Activated T-cell treated with anti-CD3 and anti-CD28 coated beads, Interleukin-2, amount 50 U/mL, for 24 hours (primary cell): ENCODE results near the gene CDC40.

Experiments used
- DNase-seq: peaks from one replicate; pipeline ENCODE4 v3.0.0-alpha.2; 2020
- H3K27ac Mint-ChIP-seq: 2 replicates; pipeline ENCODE4 v1.8.0; 2020; ENCODE audit warnings: mild to moderate bottlenecking, mixed read lengths
- H3K27me3 Mint-ChIP-seq: 2 replicates; pipeline ENCODE4 v1.8.0; 2020; ENCODE audit warnings: mixed read lengths
- H3K36me3 Mint-ChIP-seq: 2 replicates; pipeline ENCODE4 v1.8.0; 2020; ENCODE audit warnings: low read depth, mixed read lengths
- H3K4me1 Mint-ChIP-seq: 2 replicates; pipeline ENCODE4 v1.8.0; 2020; ENCODE audit warnings: low read depth, mixed read lengths
- H3K4me3 Mint-ChIP-seq: 2 replicates; pipeline ENCODE4 v1.8.0; 2020; ENCODE audit warnings: mild to moderate bottlenecking, moderate library complexity, mixed read lengths
- H3K9me3 Mint-ChIP-seq: 2 replicates; pipeline ENCODE4 v1.8.0; 2020; ENCODE audit warnings: mixed read lengths

Gene CDC40

DNA sequence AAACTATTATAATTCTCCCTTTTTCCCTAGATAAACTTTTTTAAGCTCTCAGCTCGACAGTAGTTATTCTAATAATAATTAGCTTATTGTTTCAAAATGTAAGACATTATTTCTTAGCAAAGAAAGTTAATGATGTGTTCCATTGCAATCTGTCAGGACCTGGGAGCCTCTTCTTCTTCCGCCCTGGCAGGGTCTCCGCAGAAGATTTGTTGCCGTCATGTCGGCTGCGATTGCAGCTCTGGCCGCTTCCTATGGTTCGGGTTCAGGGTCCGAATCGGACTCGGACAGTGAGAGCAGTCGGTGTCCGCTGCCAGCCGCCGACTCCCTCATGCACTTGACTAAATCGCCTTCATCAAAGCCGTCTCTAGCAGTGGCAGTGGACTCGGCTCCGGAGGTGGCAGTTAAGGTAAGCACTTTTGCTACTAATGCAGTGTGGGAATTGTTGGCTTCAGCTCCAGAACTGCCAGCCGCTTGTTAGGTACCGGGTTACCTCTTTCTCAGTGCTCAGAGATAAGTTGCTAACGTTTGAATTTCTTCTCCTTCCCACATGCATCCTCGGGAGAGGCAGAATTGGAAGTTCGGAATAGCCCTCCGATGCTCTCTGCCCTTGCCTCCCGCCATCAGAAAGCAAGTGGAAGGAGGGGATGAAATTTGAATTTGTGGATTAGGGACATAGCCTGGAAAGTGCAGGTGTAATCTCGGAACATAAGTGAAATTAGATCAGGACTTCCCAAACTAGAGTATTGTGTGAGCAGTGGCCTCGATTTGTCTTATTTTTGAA lies at the start of gene CDC40:
Gene CDC40 (plus strand): TSS at position 200 of the 781 bp plus-strand sequence. CDS start 18 bp downstream, at position 218.
- Mint-ChIP-seq H3K27ac (no peak within 1 kb of the TSS), H3K4me1 (peaks cover 12% of the 10 kb centered on the region), H3K27me3 (peaks cover 5% of the 10 kb centered on the region), H3K9me3 (no peaks in the 10 kb centered on the region), H3K36me3 (peaks cover 5% of the 10 kb centered on the region), H3K4me3 (no peak within 1 kb of the TSS)
- DNase-seq: peak; percentile 77

DNA sequence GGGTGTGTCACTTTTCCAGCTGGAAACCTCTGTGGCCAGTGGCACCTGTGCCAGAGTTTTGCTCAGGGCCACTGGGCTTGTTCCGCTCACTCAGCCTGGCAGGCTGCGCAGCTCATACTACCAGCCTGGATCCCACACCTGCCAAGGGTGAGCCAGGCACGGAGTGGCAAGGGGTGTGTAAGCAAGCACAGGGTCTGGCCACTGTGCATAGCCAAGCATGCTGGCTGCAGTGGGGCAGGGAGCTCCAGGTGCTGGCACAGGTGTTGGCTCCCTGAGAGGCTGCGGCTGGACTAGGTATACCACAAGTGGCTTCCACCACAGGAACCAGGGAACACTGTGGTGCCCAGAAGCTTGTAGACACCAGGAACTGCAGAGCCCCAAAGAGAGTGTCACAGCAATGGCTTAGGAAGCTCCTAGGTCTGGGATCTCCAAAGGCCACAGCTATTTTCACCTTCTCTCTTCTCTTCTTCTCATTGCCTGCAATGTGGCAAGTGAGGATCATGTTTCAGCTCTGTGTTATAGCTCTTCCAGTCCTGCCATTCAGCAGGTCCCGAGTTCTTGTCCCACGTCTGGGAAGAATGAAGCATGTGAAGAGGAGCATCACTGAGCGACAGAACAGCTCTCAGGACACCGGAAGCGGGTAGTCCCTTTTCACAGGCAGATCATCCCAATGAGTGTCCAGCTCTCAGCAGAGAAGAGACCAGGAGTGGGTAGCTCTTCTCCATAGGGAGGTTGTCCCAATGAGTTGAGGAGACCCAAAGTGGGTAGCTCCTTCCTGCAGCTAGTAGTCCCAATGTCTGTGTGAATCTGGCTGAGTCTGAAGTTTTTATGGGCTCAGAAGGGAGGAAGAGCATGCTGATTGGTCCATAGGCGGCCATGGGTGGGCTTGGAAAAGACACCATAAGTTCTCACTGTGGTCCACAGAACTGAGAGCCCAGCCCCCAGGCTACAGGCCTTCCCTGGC lies 42.0 kb upstream of the CDC40 start:
- no peak for DNase-seq
- Mint-ChIP-seq H3K4me3 (no peak overlapping the region), H3K27ac (no peak overlapping the region), H3K4me1 (no peaks in the 10 kb centered on the region), H3K9me3 (no peaks in the 10 kb centered on the region), H3K27me3 (peaks cover 30% of the 10 kb centered on the region), H3K36me3 (no peaks in the 10 kb centered on the region)

- H3K4me1 Mint-ChIP-seq: no peaks in the 10 kb centered on the region
- no peak overlapping the region for H3K4me3 Mint-ChIP-seq
- peaks cover 31% of the 10 kb centered on the region for H3K27me3 Mint-ChIP-seq
- no peak for DNase-seq
- H3K27ac Mint-ChIP-seq: no peak overlapping the region
- H3K9me3 Mint-ChIP-seq: no peaks in the 10 kb centered on the region
- no peaks in the 10 kb centered on the region for H3K36me3 Mint-ChIP-seq
Observed at GRCh38 chr6:110139052-110139451, 41.2 kb upstream of the CDC40 start.

GRCh38 chr6:110140650-110141049 lies 39.6 kb upstream of the CDC40 start:
- no peak overlapping the region for H3K27ac Mint-ChIP-seq
- H3K36me3 Mint-ChIP-seq: no peaks in the 10 kb centered on the region
- H3K4me1 Mint-ChIP-seq: no peaks in the 10 kb centered on the region
- no peaks in the 10 kb centered on the region for H3K9me3 Mint-ChIP-seq
- DNase-seq: no peak
- H3K4me3 Mint-ChIP-seq: no peak overlapping the region
- H3K27me3 Mint-ChIP-seq: peaks cover 35% of the 10 kb centered on the region

GRCh38 chr6:110147870-110148269 lies 32.4 kb upstream of the CDC40 start:
- no peaks in the 10 kb centered on the region for H3K4me1 Mint-ChIP-seq
- no peak for DNase-seq
- no peak overlapping the region for H3K4me3 Mint-ChIP-seq
- no peaks in the 10 kb centered on the region for H3K9me3 Mint-ChIP-seq
- H3K27ac Mint-ChIP-seq: no peak overlapping the region
- no peaks in the 10 kb centered on the region for H3K36me3 Mint-ChIP-seq
- peaks cover 10% of the 10 kb centered on the region for H3K27me3 Mint-ChIP-seq

DNA sequence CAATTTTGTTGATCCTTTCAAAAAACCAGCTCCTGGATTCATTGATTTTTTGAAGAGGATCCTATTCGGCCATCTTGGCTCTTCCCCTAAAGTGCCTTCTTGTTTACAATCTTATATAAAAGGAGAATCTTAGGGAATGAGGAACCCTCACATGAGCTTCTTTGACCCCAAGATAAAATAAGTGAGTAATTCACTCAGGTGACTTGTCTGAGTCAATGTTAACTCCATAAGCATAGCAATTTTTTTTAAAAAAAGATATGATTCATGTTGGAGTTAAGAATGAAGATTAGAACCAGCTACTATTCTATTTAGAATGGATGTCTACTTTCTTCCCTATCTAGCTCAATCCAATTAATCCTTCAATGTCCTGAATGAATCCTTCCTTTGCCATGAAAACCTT lies 21.7 kb upstream of the CDC40 start:
- Mint-ChIP-seq H3K27me3 (peaks cover 37% of the 10 kb centered on the region), H3K36me3 (no peaks in the 10 kb centered on the region), H3K4me3 (no peak overlapping the region), H3K4me1 (no peaks in the 10 kb centered on the region), H3K9me3 (no peaks in the 10 kb centered on the region), H3K27ac (no peak overlapping the region)
- no peak for DNase-seq

DNA sequence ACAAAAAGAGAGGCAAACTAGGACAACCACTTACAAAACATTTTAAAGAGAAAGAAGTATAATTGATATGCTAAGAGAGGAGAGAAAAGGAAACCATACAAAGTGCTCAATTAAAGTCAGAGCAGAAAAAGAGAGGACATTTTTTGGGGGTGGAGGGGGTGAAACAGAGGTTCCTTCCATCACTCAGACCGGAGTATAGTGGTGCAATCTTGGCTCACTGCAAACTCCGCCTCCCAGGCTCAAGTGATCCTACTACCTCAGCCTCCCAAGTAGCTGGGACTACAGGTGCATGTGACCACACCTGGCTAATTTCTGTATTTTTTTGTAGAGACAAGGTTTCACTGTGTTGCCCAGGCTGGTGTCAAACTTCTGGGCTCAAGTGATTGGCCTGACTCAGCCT lies 10.1 kb upstream of the CDC40 start:
- no peaks in the 10 kb centered on the region for H3K9me3 Mint-ChIP-seq
- no peak for DNase-seq
- H3K4me3 Mint-ChIP-seq: no peak overlapping the region
- no peaks in the 10 kb centered on the region for H3K36me3 Mint-ChIP-seq
- H3K4me1 Mint-ChIP-seq: no peaks in the 10 kb centered on the region
- H3K27ac Mint-ChIP-seq: no peak overlapping the region
- peaks cover 18% of the 10 kb centered on the region for H3K27me3 Mint-ChIP-seq

DNA sequence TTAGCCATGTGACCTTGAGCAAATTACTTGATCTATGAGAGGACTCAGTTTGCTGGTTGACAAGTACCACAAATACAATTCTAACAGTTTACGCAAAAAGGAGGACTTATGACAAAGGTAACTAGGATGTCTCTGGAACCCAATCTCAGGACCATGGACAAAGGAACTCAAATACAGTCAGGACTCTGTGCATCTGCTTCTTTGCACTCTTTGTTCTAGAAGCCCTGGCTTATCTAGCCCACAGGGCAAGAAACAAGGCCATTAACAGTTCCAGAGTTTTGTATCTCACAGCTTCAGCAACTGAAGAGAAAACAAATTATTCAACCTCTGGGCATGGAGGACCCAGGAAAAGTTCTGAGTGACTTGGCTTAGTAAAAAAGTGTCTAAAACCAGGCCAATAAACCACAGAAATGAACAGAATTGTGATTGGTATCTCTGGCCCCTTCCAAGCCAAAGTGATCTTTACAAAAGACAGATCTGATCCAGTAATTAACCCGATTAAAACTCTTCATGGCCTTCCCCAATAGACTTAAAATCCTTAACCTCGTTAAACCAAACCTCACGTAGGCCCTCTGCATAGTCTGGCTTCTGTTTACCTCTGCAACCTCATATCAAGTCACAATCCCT lies 6.6 kb upstream of the CDC40 start:
- Mint-ChIP-seq H3K27me3 (peaks cover 21% of the 10 kb centered on the region), H3K27ac (no peak overlapping the region), H3K9me3 (no peaks in the 10 kb centered on the region), H3K4me3 (no peak overlapping the region), H3K4me1 (peaks cover 4% of the 10 kb centered on the region), H3K36me3 (no peaks in the 10 kb centered on the region)
- no peak for DNase-seq

GRCh38 chr6:110178626-110179405 lies 1.4 kb upstream of the CDC40 start:
- Mint-ChIP-seq H3K36me3 (peaks cover 3% of the 10 kb centered on the region), H3K4me3 (no peak overlapping the region), H3K27me3 (peaks cover 9% of the 10 kb centered on the region), H3K9me3 (no peaks in the 10 kb centered on the region), H3K27ac (peak overlapping the region; percentile 81), H3K4me1 (peaks cover 5% of the 10 kb centered on the region)
- peak; percentile 74 for DNase-seq

DNA sequence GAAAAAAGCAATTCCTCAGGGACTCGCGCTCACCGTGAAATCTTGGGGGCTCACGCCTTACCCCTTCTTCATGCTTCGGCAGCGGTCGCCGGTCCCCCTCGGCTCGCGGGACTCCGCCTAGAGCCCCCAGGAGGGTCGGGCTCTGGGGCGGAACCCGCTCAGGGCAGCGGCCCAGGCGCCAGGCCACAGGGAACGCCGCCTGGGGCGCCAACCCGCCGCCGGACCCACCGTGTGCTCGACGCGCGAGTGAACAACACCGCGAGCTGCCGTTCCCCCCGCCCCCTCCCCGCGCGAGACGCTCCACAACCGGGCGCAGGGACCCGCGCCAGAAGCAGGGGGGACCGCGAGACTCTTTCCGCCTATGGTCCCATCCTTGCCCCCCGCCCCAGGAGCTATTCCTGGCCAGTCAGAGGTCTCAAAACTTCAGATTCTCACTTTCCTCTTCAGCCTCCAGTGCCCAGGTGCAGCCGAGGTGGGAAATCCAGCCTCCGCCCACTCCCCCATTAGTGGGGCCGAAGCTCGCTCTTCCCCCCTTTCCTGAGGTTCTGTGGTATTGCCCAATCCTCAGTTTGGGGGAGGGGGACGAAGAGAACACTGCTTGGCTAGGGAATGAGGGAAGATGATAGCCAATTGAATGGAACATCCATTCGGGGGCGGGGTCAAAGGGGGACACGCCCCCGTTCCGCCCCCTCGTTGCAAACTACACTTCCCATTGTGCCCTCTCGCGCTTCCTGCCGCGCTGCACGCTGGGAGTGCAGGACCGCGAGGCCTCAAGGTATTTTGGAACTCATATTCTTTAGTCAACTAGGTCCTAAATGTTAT lies 610 bp upstream of the CDC40 start, which contains the start of gene WASF1:
Gene WASF1 (minus strand): TSS at position 265 of the 822 bp plus-strand sequence. CDS start 52,069 bp downstream, outside the sequence.
- peak; percentile 93 for DNase-seq
- H3K9me3 Mint-ChIP-seq: no peaks in the 10 kb centered on the region
- no peak within 1 kb of the TSS for H3K4me3 Mint-ChIP-seq
- peak within 1 kb of the TSS; percentile 81 for H3K27ac Mint-ChIP-seq
- peaks cover 7% of the 10 kb centered on the region for H3K4me1 Mint-ChIP-seq
- peaks cover 9% of the 10 kb centered on the region for H3K27me3 Mint-ChIP-seq
- peaks cover 4% of the 10 kb centered on the region for H3K36me3 Mint-ChIP-seq

GRCh38 chr6:110181131-110182030 lies 1.2 kb downstream of the CDC40 start:
- no peak overlapping the region for H3K27ac Mint-ChIP-seq
- peaks cover 20% of the 10 kb centered on the region for H3K4me1 Mint-ChIP-seq
- H3K36me3 Mint-ChIP-seq: peaks cover 11% of the 10 kb centered on the region
- peaks cover 3% of the 10 kb centered on the region for H3K27me3 Mint-ChIP-seq
- DNase-seq: no peak
- H3K4me3 Mint-ChIP-seq: no peak overlapping the region
- H3K9me3 Mint-ChIP-seq: no peaks in the 10 kb centered on the region

- Mint-ChIP-seq H3K27ac (no peak overlapping the region), H3K27me3 (no peaks in the 10 kb centered on the region), H3K4me3 (no peak overlapping the region), H3K9me3 (no peaks in the 10 kb centered on the region), H3K4me1 (peaks cover 34% of the 10 kb centered on the region), H3K36me3 (peaks cover 13% of the 10 kb centered on the region)
- DNase-seq: no peak
Observed at GRCh38 chr6:110183292-110183885, 3.2 kb downstream of the CDC40 start.
